GM12864 (cell line): Measurements from ENCODE around the gene ARHGEF40.

ENCODE experiments used
- DNase-seq: peaks from one replicate; pipeline ENCODE4 v3.0.0-alpha.2; 2011; ENCODE audit warnings: low read depth
- H3K4me3 ChIP-seq: 2 replicates; pipeline ENCODE4 v1.5.1; 2011; ENCODE audit warnings: mild to moderate bottlenecking, low read depth, low read length, control low read depth
- CTCF ChIP-seq: IDR thresholded peaks from 2 replicates; pipeline ENCODE4 v1.5.1; 2011; ENCODE audit warnings: low read depth, mild to moderate bottlenecking, moderate library complexity, low read length, control low read depth, inconsistent platforms; ENCODE audit errors: missing control alignments

The ARHGEF40 gene

GRCh38 chr14:21133901-21134300 is 63.8 kb downstream of the ARHGEF40 start:
- DNase-seq, result no peak
- no peak overlapping the region for H3K4me3 ChIP-seq
- no peak for TF ChIP-seq CTCF

GRCh38 chr14:21136024-21136423 is 65.9 kb downstream of the ARHGEF40 start:
- no peak overlapping the region for H3K4me3 ChIP-seq
- TF ChIP-seq CTCF, result peak; percentile 44
- DNase-seq, result no peak
